HEK293 (cell line): ENCODE results near the gene PAK6.

Experiments
- KLF1 ChIP-seq: fragments of 450-650 bp; formaldehyde crosslinking; IDR thresholded peaks from 2 replicates; pipeline ENCODE4 v1.5.1; 2016; ENCODE audit warnings: missing biosample characterization, missing genetic modification characterization
- KLF10 ChIP-seq: fragments of 450-650 bp; IDR thresholded peaks from 2 replicates; pipeline ENCODE4 v1.5.1; 2018; ENCODE audit warnings: missing biosample characterization, mild to moderate bottlenecking, missing genetic modification characterization
- KLF8 ChIP-seq: fragments of 450-650 bp; formaldehyde crosslinking; IDR thresholded peaks from 2 replicates; pipeline ENCODE4 v1.5.1; 2016; ENCODE audit warnings: missing biosample characterization, missing genetic modification characterization
- PBX3 ChIP-seq: sonication (generic); formaldehyde crosslinking; IDR thresholded peaks from 2 replicates; pipeline ENCODE4 v1.8.1; 2022; ENCODE audit warnings: mild to moderate bottlenecking, moderate library complexity, missing genetic modification reagents
- TCF7L2 ChIP-seq: IDR thresholded peaks from 2 replicates; pipeline ENCODE4 v1.6.1; 2011; ENCODE audit warnings: low read depth, mild to moderate bottlenecking, inconsistent platforms, low read length, moderate library complexity, borderline replicate concordance
- ZBTB1 ChIP-seq: fragments of 450-650 bp; formaldehyde crosslinking; IDR thresholded peaks from 2 replicates; pipeline ENCODE4 v1.5.1; 2016; ENCODE audit warnings: missing biosample characterization, missing genetic modification characterization
- ZNF146 ChIP-seq: fragments of 450-650 bp; formaldehyde crosslinking; IDR thresholded peaks from 2 replicates; pipeline ENCODE4 v1.5.1; 2016; ENCODE audit warnings: missing biosample characterization, missing genetic modification characterization
- ZNF184 ChIP-seq: fragments of 450-650 bp; IDR thresholded peaks from 2 replicates; pipeline ENCODE4 v1.5.1; 2018; ENCODE audit warnings: missing biosample characterization, mild to moderate bottlenecking, missing genetic modification characterization
- ZNF221 ChIP-seq: fragments of 450-650 bp; formaldehyde crosslinking; IDR thresholded peaks from 2 replicates; pipeline ENCODE4 v1.5.1; 2017; ENCODE audit warnings: missing biosample characterization, missing genetic modification characterization, borderline replicate concordance
- ZNF274 ChIP-seq, 2 experiments: fragments of 200-500 bp in 1 of 2; fragments of 450-650 bp in 1 of 2; sonication (Bioruptor generic) in 1 of 2; formaldehyde crosslinking in 1 of 2; IDR thresholded peaks; 2 replicates each; pipeline versions ENCODE4 v1.5.1 to v1.6.1; 2014 to 2016; ENCODE audit warnings: borderline replicate concordance in 1 of 2, inconsistent platforms in 1 of 2, low read length in 1 of 2, missing biosample characterization in 1 of 2, missing genetic modification characterization in 1 of 2
- ZNF354C ChIP-seq: fragments of 450-650 bp; formaldehyde crosslinking; IDR thresholded peaks from 2 replicates; pipeline ENCODE4 v1.5.1; 2016; ENCODE audit warnings: missing biosample characterization, missing genetic modification characterization, low read depth, borderline replicate concordance
- ZNF391 ChIP-seq: fragments of 450-650 bp; formaldehyde crosslinking; IDR thresholded peaks from 2 replicates; pipeline ENCODE4 v1.5.1; 2016; ENCODE audit warnings: low read depth, missing biosample characterization, missing genetic modification characterization, borderline replicate concordance
- TF ChIP-seq, protein P1 (sequence below): fragments of 450-650 bp; formaldehyde crosslinking; IDR thresholded peaks from 2 replicates; pipeline ENCODE4 v1.5.1; 2016; ENCODE audit warnings: missing biosample characterization, missing genetic modification characterization, low read depth
- TF ChIP-seq, protein P2 (sequence below): fragments of 450-650 bp; formaldehyde crosslinking; IDR thresholded peaks from 2 replicates; pipeline ENCODE4 v1.5.1; 2016; ENCODE audit warnings: missing biosample characterization, missing genetic modification characterization

DNA sequence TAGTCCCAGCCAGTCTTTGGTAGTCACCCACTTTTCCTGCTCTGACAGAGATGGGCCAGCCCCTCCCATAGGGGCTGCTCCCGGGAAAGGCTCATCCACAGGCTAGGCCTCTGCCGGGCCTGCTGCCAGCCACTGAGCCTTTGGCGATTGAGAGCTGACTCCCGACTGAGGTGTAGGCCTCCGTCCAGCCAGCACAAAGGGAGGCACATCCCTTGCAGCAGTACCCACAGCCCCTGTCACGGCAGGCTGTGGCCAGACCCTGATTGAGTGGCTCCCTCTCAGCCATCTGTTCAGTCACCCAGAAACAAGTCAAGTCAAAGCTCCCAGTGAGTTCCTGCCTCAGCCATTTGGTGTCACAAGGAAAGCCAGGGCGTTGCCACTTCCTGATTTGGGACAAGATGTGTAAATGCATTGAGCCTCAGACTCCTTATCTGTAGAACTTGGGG is 6.2 kb upstream of the PAK6 start:
- TF ChIP-seq, protein P1, sequence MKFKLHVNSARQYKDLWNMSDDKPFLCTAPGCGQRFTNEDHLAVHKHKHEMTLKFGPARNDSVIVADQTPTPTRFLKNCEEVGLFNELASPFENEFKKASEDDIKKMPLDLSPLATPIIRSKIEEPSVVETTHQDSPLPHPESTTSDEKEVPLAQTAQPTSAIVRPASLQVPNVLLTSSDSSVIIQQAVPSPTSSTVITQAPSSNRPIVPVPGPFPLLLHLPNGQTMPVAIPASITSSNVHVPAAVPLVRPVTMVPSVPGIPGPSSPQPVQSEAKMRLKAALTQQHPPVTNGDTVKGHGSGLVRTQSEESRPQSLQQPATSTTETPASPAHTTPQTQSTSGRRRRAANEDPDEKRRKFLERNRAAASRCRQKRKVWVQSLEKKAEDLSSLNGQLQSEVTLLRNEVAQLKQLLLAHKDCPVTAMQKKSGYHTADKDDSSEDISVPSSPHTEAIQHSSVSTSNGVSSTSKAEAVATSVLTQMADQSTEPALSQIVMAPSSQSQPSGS = no peak
- TF ChIP-seq, protein P2, sequence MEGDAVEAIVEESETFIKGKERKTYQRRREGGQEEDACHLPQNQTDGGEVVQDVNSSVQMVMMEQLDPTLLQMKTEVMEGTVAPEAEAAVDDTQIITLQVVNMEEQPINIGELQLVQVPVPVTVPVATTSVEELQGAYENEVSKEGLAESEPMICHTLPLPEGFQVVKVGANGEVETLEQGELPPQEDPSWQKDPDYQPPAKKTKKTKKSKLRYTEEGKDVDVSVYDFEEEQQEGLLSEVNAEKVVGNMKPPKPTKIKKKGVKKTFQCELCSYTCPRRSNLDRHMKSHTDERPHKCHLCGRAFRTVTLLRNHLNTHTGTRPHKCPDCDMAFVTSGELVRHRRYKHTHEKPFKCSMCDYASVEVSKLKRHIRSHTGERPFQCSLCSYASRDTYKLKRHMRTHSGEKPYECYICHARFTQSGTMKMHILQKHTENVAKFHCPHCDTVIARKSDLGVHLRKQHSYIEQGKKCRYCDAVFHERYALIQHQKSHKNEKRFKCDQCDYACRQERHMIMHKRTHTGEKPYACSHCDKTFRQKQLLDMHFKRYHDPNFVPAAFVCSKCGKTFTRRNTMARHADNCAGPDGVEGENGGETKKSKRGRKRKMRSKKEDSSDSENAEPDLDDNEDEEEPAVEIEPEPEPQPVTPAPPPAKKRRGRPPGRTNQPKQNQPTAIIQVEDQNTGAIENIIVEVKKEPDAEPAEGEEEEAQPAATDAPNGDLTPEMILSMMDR = no peak
- no peak for TF ChIP-seq ZBTB1
- TF ChIP-seq ZNF391 (tag by site-specific recombination) = no peak
- no peak for TF ChIP-seq PBX3 (CRISPR knock-in tag)
- TF ChIP-seq KLF8 (tag by site-specific recombination) = no peak
- TF ChIP-seq KLF10 (tag by site-specific recombination) = no peak
- no peak for TF ChIP-seq ZNF146 (tag by site-specific recombination)
- TF ChIP-seq KLF1 (tag by site-specific recombination) = no peak
- no peak for TF ChIP-seq ZNF221
- TF ChIP-seq ZNF184 (tag by site-specific recombination) = no peak
- no peak for TF ChIP-seq ZNF354C (tag by site-specific recombination)
- no peak for TF ChIP-seq ZNF274 (IDR thresholded peaks at IDR 0.05; ENCODE audit: low read length)
- no peak for TF ChIP-seq ZNF274 (tag by site-specific recombination; IDR thresholded peaks at IDR 0.05; ENCODE audit: borderline replicate concordance)
- TF ChIP-seq TCF7L2 = no peak
